Activated CD4-positive, CD25-positive, alpha-beta regulatory T cell treated with anti-CD3 and anti-CD28 coated beads, Interleukin-2, amount 50 U/mL, for 16 hours (primary cell): ENCODE data around the gene SLC48A1.
A peak's percentile ranks its signal among the peaks of the same experiment; 100 is the strongest.

Source experiments
- DNase-seq: peaks from one replicate; pipeline ENCODE4 v3.0.0-alpha.2; 2020; ENCODE audit warnings: low read depth, low spot score

The SLC48A1 gene

GRCh38 chr12:47777151-47777550 is 4.1 kb downstream of the SLC48A1 start:
- DNase-seq: no peak

DNA sequence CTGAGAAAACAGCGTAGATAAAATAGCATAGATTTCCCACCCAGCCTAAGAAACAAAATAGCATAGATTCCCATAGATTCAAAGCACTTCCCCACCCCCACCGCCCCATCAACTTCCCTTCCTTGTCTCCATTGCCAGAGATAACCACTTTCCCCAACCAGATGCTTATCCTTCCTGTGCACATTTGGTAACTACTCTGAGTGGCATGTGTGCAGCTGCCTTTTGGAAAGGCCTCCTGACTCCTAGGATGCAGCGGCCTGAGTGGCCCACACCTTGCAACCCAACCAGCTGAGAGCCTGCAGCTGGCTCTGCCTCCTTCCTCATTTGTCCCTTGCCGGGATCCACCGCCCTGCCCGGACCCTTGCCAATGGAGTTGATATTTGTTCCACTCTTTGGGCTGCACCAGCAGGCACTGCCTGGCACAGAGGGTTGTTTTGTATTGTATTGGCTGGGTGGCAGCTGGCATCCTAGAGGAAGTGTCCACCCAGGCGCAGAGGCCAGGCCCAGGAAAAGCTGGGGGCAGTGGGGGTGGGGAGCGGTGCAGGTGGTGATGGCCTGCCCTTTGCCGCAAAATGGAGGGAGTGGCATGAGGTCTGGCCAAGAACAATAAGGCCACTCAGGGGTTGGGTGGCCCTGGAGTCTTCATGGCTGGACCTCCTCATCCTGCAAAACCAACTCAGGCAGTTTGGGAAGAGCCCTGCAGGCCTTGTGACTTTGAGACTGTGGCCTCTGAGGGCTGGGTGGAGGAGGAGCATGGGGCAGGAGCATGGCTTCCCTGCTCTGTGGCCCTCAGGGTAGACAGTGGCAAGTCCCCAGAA is 4.9 kb downstream of the SLC48A1 start:
- no peak for DNase-seq

- no peak for DNase-seq
These were observed 5.8 kb downstream of the SLC48A1 start for GRCh38 chr12:47778881-47779280.

DNA sequence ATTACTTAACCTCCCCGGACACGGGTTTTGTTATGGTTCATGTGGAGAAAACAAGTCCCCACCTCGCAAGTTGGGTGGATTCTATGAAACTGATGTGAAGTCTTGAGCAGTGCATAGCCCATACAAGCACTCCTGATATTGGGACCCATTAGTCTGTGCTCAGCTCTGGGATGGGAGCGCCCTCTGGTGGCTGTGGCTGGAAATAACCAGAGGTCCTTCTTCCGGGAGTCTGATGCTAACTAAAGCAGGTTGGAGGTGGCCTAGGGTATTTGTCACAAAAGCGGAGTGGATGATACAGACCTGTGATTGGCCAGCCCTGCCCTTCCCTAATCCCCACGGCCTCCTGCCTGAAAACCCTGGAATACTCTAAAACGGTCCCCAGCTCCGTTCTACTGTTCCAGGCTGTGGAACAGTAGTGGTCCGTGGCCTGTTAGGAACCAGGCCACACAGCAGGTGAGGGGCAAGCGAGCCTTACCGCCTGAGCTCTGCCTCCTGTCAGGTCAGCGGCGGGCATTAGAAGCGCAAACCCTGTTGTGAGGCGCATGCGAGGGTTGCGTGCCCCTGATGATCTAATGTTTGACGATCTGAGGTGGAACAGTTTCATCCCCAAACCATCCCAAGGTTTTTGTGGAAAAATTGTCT is 6.4 kb downstream of the SLC48A1 start:
- DNase-seq: peak; percentile 89

GRCh38 chr12:47779943-47780504 is 7.0 kb downstream of the SLC48A1 start:
- no peak for DNase-seq

GRCh38 chr12:47781479-47782371 is 8.7 kb downstream of the SLC48A1 start:
- DNase-seq: no peak

DNA sequence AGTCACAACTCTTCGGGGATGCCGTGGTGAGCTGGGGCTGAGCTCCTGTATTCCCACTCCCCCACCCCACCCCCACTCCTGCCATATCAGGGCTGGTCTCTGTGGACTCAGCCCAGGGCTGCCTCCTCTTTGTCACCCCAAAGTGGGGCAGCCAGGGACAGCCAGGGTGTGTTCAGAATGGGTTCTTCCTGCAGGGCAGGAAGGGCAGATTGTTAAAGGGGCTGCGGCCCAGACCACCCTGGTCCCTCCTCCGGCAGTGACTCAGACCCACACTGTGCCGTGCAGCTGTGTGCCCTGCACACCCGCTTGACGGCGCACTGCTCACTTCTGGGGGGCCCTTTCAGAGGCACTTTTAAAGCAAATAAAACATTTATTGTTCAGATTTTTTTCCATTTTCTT is 9.3 kb downstream of the SLC48A1 start:
- no peak for DNase-seq

DNA sequence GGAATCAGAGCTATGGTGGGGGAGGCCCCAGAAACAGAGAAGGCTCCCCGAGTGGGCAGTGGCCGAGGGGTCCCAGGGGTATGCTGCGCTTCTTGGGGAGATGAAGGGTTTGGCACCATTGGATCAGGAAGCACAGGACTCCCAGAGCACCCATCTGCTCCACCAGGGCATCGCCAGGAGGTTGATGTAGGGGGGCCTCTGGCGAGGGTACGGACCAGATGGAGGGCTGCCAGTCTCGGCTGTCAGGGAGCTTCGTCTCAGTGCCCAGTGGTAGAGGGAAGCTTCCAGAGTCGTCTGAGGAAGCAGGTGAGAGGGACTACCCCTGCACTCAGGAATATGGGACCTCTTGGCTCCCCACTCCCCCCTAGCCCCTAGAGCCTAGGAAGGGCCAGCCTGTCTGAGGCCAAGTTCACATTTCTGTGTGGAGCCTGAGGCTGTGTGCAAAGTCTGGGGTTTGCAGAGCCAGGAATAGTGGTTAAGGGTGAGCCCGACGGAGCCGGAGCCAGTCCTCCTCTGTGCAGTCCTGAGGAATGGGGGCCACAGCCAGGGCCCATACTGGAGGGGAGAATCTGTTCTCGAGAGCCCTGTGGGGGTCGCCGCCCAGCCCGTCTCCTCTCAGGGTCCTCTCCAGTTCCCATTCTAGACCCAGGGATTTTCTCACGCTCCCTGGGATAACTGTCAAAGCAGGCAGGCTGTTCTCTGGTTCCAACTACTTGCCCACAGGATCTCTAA is 10.2 kb downstream of the SLC48A1 start:
- DNase-seq: no peak

GRCh38 chr12:47783821-47784819 is 11.1 kb downstream of the SLC48A1 start:
- DNase-seq: no peak

DNA sequence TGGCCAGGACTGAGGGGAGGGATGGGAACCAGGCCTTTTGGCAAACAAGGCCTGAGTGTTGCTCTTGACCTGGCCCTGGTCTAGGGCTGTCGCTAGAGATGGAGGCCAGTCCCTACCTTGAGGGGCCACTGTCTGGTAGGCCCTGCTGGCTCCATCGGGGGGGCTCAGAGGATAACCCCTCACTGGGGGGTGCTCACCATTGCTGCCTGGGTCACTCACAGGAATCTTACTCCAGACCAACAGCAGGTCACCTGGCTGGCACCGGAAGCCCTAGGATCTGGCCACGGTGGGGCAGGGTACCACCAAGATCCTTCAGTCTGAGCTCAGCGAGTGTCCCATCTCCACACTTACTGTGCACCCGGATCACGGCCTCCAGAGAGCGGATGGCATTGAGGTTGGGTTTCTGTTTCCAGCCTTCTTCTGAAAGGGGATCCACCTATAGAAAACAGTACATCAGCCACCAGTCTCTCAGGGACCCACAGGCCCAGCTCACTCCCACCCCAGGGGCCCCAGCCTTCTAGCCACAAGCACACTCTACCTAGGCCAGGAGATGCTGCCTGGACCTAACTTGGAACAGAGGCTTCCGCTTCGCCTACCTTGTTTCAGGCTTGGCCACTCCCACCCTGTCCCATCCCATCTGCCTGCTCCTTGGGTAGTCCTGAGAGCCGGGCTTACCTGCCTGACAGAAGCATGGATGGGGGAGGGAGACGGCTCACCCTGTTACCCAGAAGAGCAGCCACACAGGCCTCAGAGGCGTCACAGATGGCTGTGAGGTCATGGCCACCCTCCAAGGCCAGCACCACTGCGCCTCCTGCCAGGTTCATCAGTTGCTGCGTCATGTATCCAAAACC is 12.2 kb downstream of the SLC48A1 start:
- DNase-seq: no peak

GRCh38 chr12:47785887-47786661 is 13.0 kb downstream of the SLC48A1 start:
- DNase-seq: no peak

DNA sequence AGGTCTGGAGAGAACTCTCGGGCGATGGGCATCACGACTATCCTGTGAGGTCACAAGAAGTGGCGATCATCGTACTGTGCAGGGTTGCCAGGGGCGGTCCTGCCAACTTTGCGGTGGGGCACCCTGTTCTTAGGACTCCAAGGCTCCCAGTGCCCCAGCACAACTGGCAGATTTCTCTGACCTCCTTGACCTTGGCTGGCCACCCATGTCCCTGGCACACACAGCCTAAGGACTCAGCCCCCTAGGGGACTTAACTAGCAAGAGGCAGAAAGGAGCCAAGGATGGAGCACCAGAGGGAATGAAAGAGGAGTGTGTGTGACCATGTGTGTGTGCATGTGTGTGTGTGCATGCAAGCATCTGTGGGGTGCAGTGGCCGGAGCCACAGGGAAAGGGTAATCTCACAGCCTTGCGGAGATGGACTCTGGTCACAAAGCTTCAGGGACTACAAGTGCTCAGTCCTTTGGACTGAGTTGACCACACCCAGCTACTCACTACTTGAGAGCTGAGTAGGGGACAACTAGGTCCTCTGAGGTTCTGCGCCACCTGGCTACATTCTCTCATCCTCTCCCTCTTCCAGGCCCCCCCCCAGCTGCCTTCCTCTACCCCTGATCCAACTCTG is 13.7 kb downstream of the SLC48A1 start:
- no peak for DNase-seq

DNA sequence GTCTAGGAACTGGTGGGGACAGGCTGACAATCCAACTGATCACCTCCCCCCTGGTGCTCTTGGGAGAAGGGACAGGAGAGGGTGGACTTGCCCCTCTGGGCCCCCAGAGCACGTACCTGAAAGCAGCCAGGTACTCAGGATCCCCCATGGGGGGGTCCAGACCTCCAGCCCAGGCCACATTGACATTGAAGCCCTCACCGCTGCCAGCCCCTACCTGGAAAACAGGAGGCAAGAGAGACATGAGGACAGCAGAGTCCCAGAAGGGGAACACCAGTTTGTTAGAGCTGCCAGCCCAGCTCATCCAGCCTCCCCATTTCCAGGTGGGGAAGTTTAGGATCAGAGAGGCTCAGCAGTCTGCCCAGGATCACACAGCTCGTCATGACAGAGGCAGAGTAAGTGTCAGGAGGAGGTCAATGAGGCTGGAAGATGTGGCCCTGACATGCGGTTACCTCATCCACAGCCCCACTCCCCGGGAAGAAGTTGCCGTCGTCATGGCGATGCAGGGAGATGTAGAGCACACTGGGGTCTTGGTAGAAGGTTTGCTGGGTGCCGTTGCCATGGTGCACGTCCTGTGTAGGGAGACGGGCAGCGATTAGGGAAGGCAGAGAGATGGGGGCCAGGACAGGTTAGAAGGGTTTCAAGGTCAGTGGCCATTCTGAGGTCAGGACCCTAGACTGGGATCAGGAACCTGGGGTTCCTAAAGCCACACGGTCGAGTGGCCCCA is 14.7 kb downstream of the SLC48A1 start:
- DNase-seq: no peak

- no peak for DNase-seq
These were observed 16.1 kb downstream of the SLC48A1 start for GRCh38 chr12:47789141-47789540.

- DNase-seq: no peak
These were observed 16.9 kb downstream of the SLC48A1 start for GRCh38 chr12:47789712-47790489.

GRCh38 chr12:47790676-47791350 is 17.8 kb downstream of the SLC48A1 start:
- DNase-seq: no peak
